Colonic mucosa (tissue), 4 donors: ENCODE measurements around the gene PTPRN2. TPM values are rescaled to one million over a fixed set of nuclear protein-coding genes. Genes with fewer than 3 reads are reported as not detected.
A peak's percentile ranks its signal among the peaks of the same experiment; 100 is the strongest.

Experiments used
- DNase-seq: peaks from one replicate; pipeline ENCODE4 v3.0.0-alpha.2; 2020
- H3K27ac ChIP-seq: fragments of 200-600 bp; one replicate; pipeline ENCODE4 v1.8.0; 2021
- H3K27me3 ChIP-seq: fragments of 200-600 bp; one replicate; pipeline ENCODE4 v1.8.0; 2021
- H3K36me3 ChIP-seq: fragments of 200-600 bp; one replicate; pipeline ENCODE4 v1.8.0; 2021
- H3K4me1 ChIP-seq: fragments of 200-600 bp; one replicate; pipeline ENCODE4 v1.8.0; 2021; ENCODE audit warnings: mild to moderate bottlenecking
- H3K4me3 ChIP-seq: fragments of 200-600 bp; one replicate; pipeline ENCODE4 v1.8.0; 2021
- H3K9ac ChIP-seq, 2 donors: one replicate each; pipeline ENCODE4 v1.7.0; 2013; ENCODE audit warnings: control low read depth in 2 of 2, low read depth in 2 of 2, low read length in 2 of 2
- H3K9me3 ChIP-seq: fragments of 200-600 bp; one replicate; pipeline ENCODE4 v1.8.0; 2021
- intact Hi-C: fragments of 100-400 bp; cut with DNase I; formaldehyde crosslinking; loops from one replicate; pipeline ENCODE4 v1.14.1; 2022
- total RNA-seq, 2 donors: library from RNA; stranded (reverse); fragmentation: NEBNext Ultra II Directional in 1 of 2; extraction: Animal tissue kit (Norgen Biotek cat#: 25700) in 1 of 2; gene quantifications; one replicate each; pipeline ENCODE4 v1.2.1, GENCODE V29; 2021
- TF ChIP-seq, protein P1 (sequence below): fragments of 200-600 bp; IDR thresholded peaks from one replicate; pipeline ENCODE4 v1.8.0; 2022; ENCODE audit warnings: antibody characterized with exemption, mild to moderate bottlenecking
- donor health status: healthy.
- donor health status: DM: no; HTN: no; CAD: no.
- donor health status: DM: no; HTN: no; CAD: no.

The PTPRN2 gene
- total RNA-seq, 2 donors from 2014 or later = 14.7 to 21.6 TPM

DNA sequence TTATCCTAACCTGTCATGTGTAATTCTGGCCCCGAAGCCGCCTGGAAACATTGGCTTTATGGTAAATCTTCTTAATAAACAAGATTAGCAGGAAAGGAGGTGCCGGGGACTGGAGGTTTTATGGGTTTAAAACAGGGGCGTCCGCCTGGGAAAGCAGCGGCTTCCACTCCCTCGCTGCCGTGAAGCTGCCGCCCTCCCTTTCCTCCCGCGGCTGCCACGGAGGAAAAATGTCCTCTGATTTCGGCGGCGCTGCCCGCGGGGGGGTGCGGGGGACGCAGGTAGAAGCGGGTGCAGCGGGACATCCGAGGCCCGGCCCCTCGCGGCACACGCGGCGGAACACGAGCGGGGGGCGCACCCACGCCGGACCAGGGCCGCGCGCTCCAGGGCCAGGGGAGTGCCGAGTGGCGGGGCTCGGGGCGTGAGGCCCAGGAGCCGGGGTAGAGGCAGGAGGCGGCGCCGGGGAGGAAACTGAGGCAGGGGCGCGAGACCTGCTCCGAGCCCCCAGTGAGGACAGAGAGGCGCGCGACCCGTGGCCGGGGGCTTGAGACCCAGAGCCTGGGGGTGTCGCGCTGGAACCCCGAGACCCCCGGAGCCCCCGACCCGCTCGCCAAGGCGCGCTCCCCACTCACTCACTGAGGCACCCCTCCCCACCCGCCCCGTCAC, 993 bp downstream of the PTPRN2 start:
- Histone ChIP-seq H3K36me3 (no peaks in the 10 kb centered on the region), H3K4me1 (peaks cover 9% of the 10 kb centered on the region), H3K27ac (no peak overlapping the region), H3K9ac (no peak overlapping the region), H3K9me3 (no peaks in the 10 kb centered on the region), H3K27me3 (peaks cover 9% of the 10 kb centered on the region), H3K4me3 (peak overlapping the region; percentile 26)
- no peak for DNase-seq
- intact Hi-C loops = no loop called here
- TF ChIP-seq, protein P1, sequence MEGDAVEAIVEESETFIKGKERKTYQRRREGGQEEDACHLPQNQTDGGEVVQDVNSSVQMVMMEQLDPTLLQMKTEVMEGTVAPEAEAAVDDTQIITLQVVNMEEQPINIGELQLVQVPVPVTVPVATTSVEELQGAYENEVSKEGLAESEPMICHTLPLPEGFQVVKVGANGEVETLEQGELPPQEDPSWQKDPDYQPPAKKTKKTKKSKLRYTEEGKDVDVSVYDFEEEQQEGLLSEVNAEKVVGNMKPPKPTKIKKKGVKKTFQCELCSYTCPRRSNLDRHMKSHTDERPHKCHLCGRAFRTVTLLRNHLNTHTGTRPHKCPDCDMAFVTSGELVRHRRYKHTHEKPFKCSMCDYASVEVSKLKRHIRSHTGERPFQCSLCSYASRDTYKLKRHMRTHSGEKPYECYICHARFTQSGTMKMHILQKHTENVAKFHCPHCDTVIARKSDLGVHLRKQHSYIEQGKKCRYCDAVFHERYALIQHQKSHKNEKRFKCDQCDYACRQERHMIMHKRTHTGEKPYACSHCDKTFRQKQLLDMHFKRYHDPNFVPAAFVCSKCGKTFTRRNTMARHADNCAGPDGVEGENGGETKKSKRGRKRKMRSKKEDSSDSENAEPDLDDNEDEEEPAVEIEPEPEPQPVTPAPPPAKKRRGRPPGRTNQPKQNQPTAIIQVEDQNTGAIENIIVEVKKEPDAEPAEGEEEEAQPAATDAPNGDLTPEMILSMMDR = no peak

DNA sequence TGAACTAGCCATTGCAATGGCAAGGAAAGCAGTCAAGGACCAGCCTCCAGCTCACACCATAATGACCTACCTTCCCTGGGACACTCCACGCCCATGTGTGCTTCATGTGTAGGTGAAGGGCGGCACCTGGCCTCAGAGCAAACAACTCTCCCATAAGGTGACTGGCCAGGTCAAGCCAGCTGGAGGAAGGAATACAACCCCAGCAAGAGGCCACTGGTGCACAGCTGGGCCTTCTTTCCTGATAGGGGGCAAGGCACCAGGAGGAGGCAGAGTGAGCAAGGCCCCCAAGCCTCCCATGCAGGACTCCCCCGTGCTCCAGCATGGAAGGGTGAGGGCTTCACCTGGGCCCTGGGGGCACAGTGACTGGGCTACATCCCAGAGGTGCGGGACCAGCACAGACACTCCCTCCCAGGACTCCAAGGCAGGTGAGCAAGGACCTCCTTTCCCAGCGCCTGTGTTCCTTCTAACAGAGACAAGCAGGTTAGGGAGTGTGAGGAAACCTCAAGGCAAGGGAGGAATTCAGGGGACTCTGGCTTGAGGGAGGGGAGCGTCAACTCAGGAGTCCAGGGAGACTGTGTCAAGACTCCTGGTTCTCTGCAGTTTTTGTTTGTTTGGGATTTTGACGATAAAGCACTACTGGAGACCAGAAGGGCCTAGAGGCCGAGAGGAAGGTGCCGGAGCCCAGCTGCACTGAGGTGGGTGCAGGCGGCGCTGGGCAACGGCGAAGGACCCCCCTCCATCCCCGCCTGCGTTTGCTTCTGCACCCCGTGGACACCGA, 1.7 kb downstream of the PTPRN2 start:
- H3K4me1 ChIP-seq = peaks cover 9% of the 10 kb centered on the region
- peak overlapping the region in 1 of 2 donors; percentile 6 for H3K9ac ChIP-seq
- no peaks in the 10 kb centered on the region for H3K9me3 ChIP-seq
- TF ChIP-seq, protein P1 = no peak
- no peak overlapping the region for H3K4me3 ChIP-seq
- no peaks in the 10 kb centered on the region for H3K36me3 ChIP-seq
- DNase-seq = peak; percentile 68
- peaks cover 9% of the 10 kb centered on the region for H3K27me3 ChIP-seq
- intact Hi-C loops = no loop called here
- H3K27ac ChIP-seq = peak overlapping the region; percentile 11

DNA sequence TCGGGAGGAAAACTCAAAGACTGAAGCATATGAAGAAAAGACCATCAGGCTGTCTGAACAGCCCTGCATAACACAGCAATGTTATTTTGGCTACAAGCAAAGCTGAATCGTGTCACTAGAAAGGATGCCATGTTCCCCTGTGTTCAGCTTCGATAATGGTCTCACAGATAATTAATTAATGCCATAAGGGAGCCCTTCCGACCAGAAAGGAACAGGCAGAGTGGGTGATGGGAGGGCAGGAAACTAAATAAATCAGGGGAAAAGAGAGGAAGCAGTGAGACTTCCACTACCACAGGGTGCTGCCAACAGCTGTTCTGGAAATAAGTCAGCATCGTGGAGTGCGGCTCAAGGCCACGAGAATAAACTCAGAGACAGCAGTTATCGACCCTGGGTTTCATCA, 3.2 kb downstream of the PTPRN2 start:
- Histone ChIP-seq H3K4me1 (peaks cover 9% of the 10 kb centered on the region), H3K9ac (no peak overlapping the region), H3K27me3 (peaks cover 9% of the 10 kb centered on the region)

DNA sequence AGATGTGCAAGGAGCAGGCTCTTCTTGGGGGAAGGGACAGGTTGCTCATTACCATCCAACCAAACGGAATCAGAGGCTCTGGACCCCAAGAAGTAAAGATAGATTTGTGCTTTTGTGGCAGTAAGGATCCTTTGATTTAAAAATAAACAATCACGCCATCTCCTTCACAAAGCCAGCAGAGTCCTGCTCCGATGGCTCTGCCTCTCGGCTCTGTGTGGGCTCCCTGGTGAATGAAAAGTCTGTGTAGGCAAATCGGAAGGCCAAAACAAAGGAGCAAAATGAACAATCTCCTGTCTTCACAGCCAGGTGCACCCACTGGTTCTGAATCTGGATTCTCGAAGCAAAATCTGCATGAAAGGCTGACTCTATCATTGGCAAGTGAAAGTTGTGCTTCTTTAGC, 3.8 kb downstream of the PTPRN2 start:
- TF ChIP-seq, protein P1 = no peak
- Histone ChIP-seq H3K27ac (no peak overlapping the region), H3K27me3 (peaks cover 9% of the 10 kb centered on the region), H3K36me3 (no peaks in the 10 kb centered on the region), H3K4me1 (peaks cover 9% of the 10 kb centered on the region), H3K9me3 (no peaks in the 10 kb centered on the region), H3K9ac (no peak overlapping the region), H3K4me3 (no peak overlapping the region)
- no peak for DNase-seq
- intact Hi-C loops = no loop called here

More for the DNA sequence above, 3.2 kb downstream of the PTPRN2 start:
- intact Hi-C loops = no loop called here
- Histone ChIP-seq H3K36me3 (no peaks in the 10 kb centered on the region), H3K27ac (no peak overlapping the region), H3K9me3 (no peaks in the 10 kb centered on the region), H3K4me3 (no peak overlapping the region)
- TF ChIP-seq, protein P1 = no peak
- DNase-seq = no peak

DNA sequence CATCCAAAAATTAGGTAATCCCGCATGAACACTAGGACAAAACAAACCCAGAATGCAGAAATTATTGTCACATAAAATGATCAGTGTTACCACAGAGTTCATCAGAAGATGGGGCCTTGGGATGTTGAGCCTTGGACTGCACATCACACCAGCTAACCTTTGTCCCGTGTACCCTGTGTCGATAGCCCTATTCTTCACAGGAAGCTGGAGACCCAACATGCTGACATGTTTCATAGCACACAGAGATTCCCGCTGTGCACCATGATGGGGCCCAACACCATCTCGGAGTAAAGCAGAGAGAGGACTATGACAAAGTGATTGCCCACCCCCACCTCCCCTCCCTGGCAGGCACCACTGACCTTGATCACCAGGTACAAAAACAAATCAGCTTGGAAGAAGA, 4.5 kb downstream of the PTPRN2 start:
- H3K36me3 ChIP-seq = no peaks in the 10 kb centered on the region
- H3K9ac ChIP-seq = no peak overlapping the region
- peaks cover 7% of the 10 kb centered on the region for H3K27me3 ChIP-seq
- no peaks in the 10 kb centered on the region for H3K9me3 ChIP-seq
- TF ChIP-seq, protein P1 = no peak
- H3K4me3 ChIP-seq = no peak overlapping the region
- no peak overlapping the region for H3K27ac ChIP-seq
- intact Hi-C loops = no loop called here
- H3K4me1 ChIP-seq = peaks cover 9% of the 10 kb centered on the region
- no peak for DNase-seq
